Fibroblast of villous mesenchyme (primary cell): ENCODE data around the gene AMPH. TPM values are rescaled to one million over a fixed set of nuclear protein-coding genes. Genes with fewer than 3 reads are reported as not detected.

Experiments used
- DNase-seq: peaks from one replicate; pipeline ENCODE4 v3.0.0-alpha.2; 2010; ENCODE audit warnings: low read depth
- H3K4me3 ChIP-seq: 2 replicates; pipeline ENCODE4 v1.5.1; 2011; ENCODE audit warnings: low read depth, mild to moderate bottlenecking, low read length
- CTCF ChIP-seq: IDR thresholded peaks from 2 replicates; pipeline ENCODE4 v1.5.1; 2012; ENCODE audit warnings: low read depth, mild to moderate bottlenecking, low read length; ENCODE audit not compliant: insufficient read depth
- total RNA-seq: library from RNA; depleted of rRNA; stranded (reverse); fragments of >200 nt; gene quantifications from 2 replicates; pipeline ENCODE4 v1.2.3, GENCODE V29; 2012

Gene AMPH
- total RNA-seq, 1 donor = 0.86 TPM

- DNase-seq = no peak
- no peak for TF ChIP-seq CTCF
- H3K4me3 ChIP-seq = no peak overlapping the region
Measured at GRCh38 chr7:38453826-38454225, 177.3 kb downstream of the AMPH start.

GRCh38 chr7:38453168-38453567 lies 178.0 kb downstream of the AMPH start:
- no peak for TF ChIP-seq CTCF
- no peak overlapping the region for H3K4me3 ChIP-seq
- DNase-seq = no peak

GRCh38 chr7:38452681-38453108 lies 178.5 kb downstream of the AMPH start:
- DNase-seq = no peak
- no peak overlapping the region for H3K4me3 ChIP-seq
- TF ChIP-seq CTCF = no peak

- H3K4me3 ChIP-seq = no peak overlapping the region
- peak; percentile 21 for DNase-seq
- peak; percentile 16 for TF ChIP-seq CTCF
Measured at GRCh38 chr7:38451840-38452239, 179.3 kb downstream of the AMPH start.

- no peak for DNase-seq
- no peak for TF ChIP-seq CTCF
- H3K4me3 ChIP-seq = no peak overlapping the region
Measured at GRCh38 chr7:38448584-38449234, 182.5 kb downstream of the AMPH start.

- TF ChIP-seq CTCF = no peak
- no peak overlapping the region for H3K4me3 ChIP-seq
- DNase-seq = peak; percentile 1
Measured at GRCh38 chr7:38448054-38448453, 183.1 kb downstream of the AMPH start.

- no peak for TF ChIP-seq CTCF
- H3K4me3 ChIP-seq = no peak overlapping the region
- no peak for DNase-seq
Measured at GRCh38 chr7:38438970-38439369, 192.2 kb downstream of the AMPH start.
